Measurements from ENCODE around the gene EFNA5.

DNA sequence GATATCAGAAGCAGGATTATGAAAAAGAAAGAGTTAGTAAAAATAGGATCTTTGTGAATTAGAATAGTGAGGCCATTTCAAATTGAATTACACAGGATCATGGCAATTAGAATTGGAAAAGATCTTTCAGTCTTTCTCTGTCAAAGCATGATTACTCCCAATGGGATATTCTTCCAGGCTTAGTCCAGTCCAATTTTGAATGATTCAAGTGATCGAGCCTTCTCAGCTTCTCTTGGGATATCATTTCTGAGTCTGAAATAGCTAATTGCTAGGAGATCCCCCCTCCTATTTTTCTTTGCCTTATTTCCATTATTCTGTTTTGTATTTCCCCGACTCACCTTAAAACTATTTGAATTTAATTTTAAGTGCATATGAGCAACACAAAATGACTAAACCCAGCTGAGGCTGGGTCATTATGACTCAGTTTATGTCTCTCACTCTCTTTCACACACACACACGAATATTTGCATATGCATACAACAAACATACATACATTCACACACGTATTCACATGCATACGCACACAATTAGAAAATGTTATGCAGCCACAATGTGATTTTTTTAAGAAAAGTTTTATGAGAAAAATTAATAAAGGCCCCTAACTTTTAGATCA is 34.8 kb upstream of the EFNA5 start:
- no peak for TF ChIP-seq ZNF274 (IDR thresholded peaks at IDR 0.05; ENCODE audit: low read depth, low read length)
- no peak for TF ChIP-seq SUZ12 (IDR thresholded peaks at IDR 0.05; ENCODE audit: extremely low read depth, insufficient read depth, insufficient read length)
- no peak for TF ChIP-seq YY1 (IDR thresholded peaks at IDR 0.05; ENCODE audit: insufficient read depth, insufficient read length)

All from NT2/D1 (cell line).